Retinal pigment epithelial cell (primary cell): ENCODE measurements around the gene SLC44A3.
A peak's percentile ranks its signal among the peaks of the same experiment; 100 is the strongest.

Experiments used
- DNase-seq: peaks from one replicate; pipeline ENCODE4 v3.0.0-alpha.2; 2010; ENCODE audit warnings: low read depth
- H3K4me3 ChIP-seq: 2 replicates; pipeline ENCODE4 v1.5.1; 2011; ENCODE audit warnings: mild to moderate bottlenecking, low read length, control low read depth, moderate library complexity
- TF ChIP-seq, protein P1 (sequence below): conservative IDR thresholded peaks from 2 replicates; pipeline ENCODE4 v1.5.1; 2011; ENCODE audit warnings: low read depth, low read length, control low read depth, inconsistent platforms

SLC44A3 gene

DNA sequence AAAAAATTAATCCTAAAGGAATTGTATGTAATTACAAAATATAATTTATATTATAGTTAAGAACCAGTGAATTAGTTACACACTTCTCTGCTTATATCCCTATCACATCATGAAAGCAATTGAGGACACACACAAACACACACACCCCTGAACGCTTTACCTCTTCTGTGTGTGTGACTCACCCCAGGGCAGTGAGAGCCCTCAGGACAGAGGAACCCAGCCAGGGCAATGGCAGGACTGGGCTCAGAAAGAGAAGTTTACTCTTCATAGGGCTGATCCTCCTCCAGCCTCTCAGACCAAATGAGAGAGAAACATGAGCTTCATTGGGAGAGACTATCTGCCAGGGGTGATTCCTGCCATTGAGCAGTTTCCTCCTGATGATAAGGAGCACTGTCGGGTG, 38.1 kb downstream of the SLC44A3 start:
- no peak for DNase-seq
- H3K4me3 ChIP-seq = no peak overlapping the region
- TF ChIP-seq, protein P1, sequence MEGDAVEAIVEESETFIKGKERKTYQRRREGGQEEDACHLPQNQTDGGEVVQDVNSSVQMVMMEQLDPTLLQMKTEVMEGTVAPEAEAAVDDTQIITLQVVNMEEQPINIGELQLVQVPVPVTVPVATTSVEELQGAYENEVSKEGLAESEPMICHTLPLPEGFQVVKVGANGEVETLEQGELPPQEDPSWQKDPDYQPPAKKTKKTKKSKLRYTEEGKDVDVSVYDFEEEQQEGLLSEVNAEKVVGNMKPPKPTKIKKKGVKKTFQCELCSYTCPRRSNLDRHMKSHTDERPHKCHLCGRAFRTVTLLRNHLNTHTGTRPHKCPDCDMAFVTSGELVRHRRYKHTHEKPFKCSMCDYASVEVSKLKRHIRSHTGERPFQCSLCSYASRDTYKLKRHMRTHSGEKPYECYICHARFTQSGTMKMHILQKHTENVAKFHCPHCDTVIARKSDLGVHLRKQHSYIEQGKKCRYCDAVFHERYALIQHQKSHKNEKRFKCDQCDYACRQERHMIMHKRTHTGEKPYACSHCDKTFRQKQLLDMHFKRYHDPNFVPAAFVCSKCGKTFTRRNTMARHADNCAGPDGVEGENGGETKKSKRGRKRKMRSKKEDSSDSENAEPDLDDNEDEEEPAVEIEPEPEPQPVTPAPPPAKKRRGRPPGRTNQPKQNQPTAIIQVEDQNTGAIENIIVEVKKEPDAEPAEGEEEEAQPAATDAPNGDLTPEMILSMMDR = no peak

DNA sequence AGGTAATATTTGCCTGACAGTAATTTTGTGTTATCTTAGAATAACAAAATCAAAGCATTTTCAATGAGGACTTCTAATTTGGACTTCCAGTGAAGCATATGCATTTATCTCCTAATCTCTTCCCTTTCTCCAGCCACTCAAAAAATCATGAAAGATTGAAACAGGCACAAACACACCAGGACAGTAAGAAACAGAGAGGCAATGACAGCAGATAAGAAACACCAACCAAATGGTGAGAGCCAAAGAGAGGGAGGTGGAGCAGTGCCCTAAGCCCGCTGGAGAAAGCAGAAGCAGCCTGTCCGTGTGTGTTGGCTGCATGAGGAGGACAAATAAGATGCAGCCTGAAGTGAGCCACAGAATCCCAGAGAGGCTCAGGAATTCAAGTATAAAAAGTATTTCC, 39.0 kb downstream of the SLC44A3 start:
- H3K4me3 ChIP-seq = no peak overlapping the region
- TF ChIP-seq, protein P1 = no peak
- no peak for DNase-seq

DNA sequence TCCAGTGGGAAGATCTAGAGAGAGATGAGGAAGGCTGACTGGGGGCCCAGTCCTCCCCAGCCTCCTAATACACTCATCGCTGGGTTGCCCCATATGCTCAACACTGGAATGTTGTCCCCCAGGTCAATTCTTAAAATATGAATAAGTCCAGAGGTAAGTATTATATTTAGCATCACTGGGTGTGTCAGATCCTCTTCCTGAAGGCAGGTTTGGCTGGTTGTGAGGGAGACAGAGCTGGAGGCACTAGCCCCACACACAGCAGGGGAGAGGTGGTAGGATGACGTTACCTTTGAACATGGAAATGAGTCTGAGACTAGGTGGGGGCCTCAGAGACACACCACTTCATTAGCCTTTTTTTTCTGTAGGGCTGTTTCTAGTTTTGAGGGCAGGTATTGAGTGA, 42.6 kb downstream of the SLC44A3 start:
- DNase-seq = no peak
- TF ChIP-seq, protein P1 = no peak
- H3K4me3 ChIP-seq = no peak overlapping the region

DNA sequence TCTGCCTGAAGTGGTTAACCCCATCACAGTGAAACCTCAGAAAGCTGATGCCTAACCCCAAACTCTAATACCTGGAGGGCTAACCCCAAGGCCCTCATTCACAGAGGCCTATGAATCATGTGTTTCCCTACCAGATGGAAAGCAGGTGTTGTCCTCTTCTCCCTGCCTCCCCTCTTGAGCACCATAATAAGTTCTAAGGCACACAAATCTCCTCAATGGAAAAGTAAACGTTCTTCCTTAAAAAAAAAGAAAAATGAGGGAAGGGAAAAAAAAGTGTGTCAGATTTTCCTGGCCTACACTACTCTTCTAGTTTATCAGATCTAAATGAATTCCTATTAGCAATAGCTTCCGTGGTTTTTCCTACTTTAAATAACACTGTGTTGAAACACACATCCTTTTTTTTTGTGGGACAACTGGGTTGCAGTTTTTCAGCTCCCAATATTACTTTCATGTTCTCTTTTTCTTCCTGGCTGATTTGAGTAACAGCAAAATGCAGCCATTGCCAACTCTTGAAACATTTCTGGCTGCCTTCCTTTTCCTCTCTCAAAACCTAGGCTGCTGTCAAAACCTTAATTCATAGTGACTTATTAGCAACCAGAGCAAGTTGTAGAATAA, 43.2 kb downstream of the SLC44A3 start:
- H3K4me3 ChIP-seq = no peak overlapping the region
- peak; percentile 67 for DNase-seq
- TF ChIP-seq, protein P1 = no peak

DNA sequence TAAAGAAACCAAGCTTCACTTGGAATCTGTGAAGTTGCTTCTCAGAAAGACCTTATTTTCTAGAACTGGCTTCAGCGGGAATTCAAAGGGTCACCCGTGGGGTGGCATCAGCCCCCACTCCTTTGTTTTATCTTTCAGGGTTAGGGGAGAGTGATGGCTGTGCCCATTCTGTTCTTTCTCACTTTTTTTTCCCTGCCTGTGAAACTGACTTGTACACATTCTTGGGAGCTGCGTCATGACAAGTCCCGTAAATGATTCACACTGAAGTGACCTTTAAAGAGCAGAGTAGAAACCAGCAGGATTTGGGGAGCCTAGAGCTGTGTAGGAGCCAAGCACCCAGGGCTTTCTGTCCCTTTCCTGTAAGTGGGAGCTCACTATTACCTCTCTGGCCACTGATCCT, 43.8 kb downstream of the SLC44A3 start:
- H3K4me3 ChIP-seq = no peak overlapping the region
- DNase-seq = peak; percentile 87
- TF ChIP-seq, protein P1 = no peak

DNA sequence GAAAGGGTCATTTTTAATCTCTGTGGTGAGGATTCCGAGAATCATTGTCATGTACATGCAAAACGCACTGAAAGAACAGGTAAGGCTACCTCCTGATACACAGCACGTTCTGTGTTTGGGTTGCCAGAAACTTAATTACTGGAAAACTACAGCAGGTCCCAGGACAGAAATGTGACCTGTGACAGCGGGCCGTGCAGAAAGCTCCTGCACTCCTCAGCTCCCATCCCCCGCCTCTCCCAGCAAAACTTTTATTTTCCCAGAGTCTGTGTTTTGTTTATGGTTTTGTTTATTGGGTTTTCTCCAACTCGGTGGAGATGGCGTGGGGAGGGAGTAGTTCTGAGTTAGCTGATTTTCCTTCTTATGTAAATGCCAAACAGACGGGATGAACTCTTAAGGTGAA, 44.7 kb downstream of the SLC44A3 start:
- DNase-seq = no peak
- TF ChIP-seq, protein P1 = no peak
- H3K4me3 ChIP-seq = no peak overlapping the region

DNA sequence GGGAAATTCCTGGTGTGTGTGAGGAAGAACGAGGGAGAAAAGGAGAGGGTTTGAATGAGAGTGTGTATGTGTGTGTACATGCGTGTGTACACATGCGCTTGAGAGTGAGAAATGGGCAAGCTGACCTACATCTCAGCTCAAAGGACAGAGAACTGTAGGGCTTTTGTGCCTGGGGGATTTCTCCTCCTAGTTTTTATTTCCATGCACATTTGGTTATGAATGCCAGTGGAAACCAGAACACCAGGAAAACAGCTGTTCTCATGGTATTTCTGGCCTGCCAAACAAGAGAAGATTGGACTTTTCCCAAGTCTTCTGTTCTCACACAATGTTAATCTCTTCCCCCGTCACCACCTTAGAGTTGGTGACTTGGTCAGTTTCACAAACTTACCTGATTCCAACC, 45.2 kb downstream of the SLC44A3 start:
- TF ChIP-seq, protein P1 = no peak
- H3K4me3 ChIP-seq = no peak overlapping the region
- DNase-seq = peak; percentile 68
